ENCODE measurements around the gene DOCK1. TPM values are rescaled to one million over a fixed set of nuclear protein-coding genes. Genes with fewer than 3 reads are reported as not detected.

Gene DOCK1
- total and polyA plus RNA-seq, 2 donors (not counting 1 experiment from before 2014, with no cell fraction given) = 20.5 to 91.0 TPM

DNA sequence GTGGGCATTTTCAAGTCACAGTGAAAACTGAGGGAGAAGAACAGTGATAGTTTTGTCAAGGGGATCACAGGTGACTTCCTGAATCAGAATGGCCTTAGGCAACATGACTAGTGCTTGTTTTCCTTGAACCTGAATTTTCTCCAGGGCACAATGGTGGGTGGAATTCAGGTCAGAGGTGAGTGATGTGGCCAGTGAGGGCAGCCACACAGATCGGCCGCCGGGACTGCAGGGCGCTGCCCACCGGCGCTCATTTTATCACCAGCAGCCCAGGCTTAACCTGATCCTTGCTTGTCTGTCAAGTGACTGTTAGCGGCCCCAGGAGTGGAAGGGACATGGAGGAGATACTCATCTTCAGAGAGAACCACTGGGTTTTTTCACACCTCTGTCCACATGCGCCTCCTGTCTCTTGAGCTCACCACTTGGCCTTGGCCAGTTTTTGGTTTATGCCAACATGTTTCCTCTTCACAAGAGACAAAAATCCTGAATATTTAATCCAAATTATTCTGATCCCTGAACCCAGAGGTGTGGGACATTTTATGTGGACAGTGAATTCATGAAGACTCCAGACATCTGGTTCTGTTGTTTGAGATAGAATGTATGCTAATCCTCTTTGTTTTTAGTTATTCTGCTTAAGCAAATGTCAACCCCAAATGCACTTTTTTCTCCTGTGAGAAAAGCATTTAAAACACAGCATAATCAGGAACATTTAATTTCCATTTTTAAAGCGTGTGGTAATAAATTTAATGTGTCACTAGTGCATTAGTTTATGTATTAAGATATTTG is 108.7 kb downstream of the DOCK1 start:
- Histone ChIP-seq H4K20me1 (ENCODE audit: control insufficient read depth, extremely low read depth, insufficient read depth, low read length) (no peaks in the 10 kb centered on the region), H3K9ac (ENCODE audit: insufficient read depth, low read length) (no peak overlapping the region), H3K79me2 (ENCODE audit: control insufficient read depth, insufficient read depth, low read length) (no peaks in the 10 kb centered on the region), H3K27me3 (ENCODE audit: control insufficient read depth, insufficient read depth, low read length) (no peaks in the 10 kb centered on the region), H3K36me3 (ENCODE audit: control insufficient read depth, insufficient read depth, low read length) (peaks cover 2% of the 10 kb centered on the region), H3K4me2 (ENCODE audit: extremely low read depth, insufficient read depth, low read length) (no peak overlapping the region), H3K4me3 (replicated peaks in 1 of 4; ENCODE audit: control extremely low read depth in 1 of 4, insufficient read depth in 1 of 4, low read depth in 3 of 4, low read length in 4 of 4) (no peak overlapping the region), H3K9me3 (ENCODE audit: control insufficient read depth, insufficient read depth, low read depth, low read length) (no peaks in the 10 kb centered on the region), H3K27ac (ENCODE audit: insufficient read depth, low read length) (no peak overlapping the region), H3K4me1 (ENCODE audit: control insufficient read depth, extremely low read depth, insufficient read depth, low read length) (no peaks in the 10 kb centered on the region), H2AFZ (ENCODE audit: low read length) (no peak overlapping the region)
- TF ChIP-seq EZH2 (IDR thresholded peaks at IDR 0.05; ENCODE audit: low read length, missing control alignments) = no peak
- no peak for DNase-seq (ENCODE audit: low read depth in 2 of 2)

DNA sequence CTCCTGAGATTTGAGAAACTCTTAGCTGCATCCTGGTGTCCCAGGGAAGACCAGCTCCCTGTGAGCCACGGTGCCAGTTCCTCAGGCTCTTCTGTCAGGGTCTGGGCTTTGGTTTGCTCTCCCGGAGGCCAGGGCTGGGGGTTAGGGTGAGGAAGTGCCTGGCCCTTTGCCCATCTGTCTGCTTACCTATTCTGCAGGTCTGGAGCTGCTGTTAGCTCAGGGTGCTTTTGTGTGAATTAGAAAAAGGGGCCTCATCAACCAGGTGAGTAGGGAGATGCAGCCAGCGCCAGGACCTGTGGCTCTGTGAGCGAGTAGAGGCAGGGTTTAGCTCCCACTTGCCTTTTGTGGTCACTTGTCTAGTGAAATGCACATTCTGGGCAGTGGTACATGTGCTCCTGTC is 109.4 kb downstream of the DOCK1 start:
- Histone ChIP-seq H3K4me1 (ENCODE audit: control insufficient read depth, extremely low read depth, insufficient read depth, low read length) (no peaks in the 10 kb centered on the region), H3K36me3 (ENCODE audit: control insufficient read depth, insufficient read depth, low read length) (peaks cover 2% of the 10 kb centered on the region), H3K9me3 (ENCODE audit: control insufficient read depth, insufficient read depth, low read depth, low read length) (no peaks in the 10 kb centered on the region), H4K20me1 (ENCODE audit: control insufficient read depth, extremely low read depth, insufficient read depth, low read length) (no peaks in the 10 kb centered on the region), H3K27me3 (ENCODE audit: control insufficient read depth, insufficient read depth, low read length) (no peaks in the 10 kb centered on the region), H3K79me2 (ENCODE audit: control insufficient read depth, insufficient read depth, low read length) (no peaks in the 10 kb centered on the region), H3K9ac (ENCODE audit: insufficient read depth, low read length) (no peak overlapping the region), H2AFZ (ENCODE audit: low read length) (no peak overlapping the region), H3K27ac (ENCODE audit: insufficient read depth, low read length) (no peak overlapping the region), H3K4me2 (ENCODE audit: extremely low read depth, insufficient read depth, low read length) (no peak overlapping the region), H3K4me3 (replicated peaks in 1 of 4; ENCODE audit: control extremely low read depth in 1 of 4, insufficient read depth in 1 of 4, low read depth in 3 of 4, low read length in 4 of 4) (no peak overlapping the region)
- no peak for TF ChIP-seq EZH2 (IDR thresholded peaks at IDR 0.05; ENCODE audit: low read length, missing control alignments)
- TF ChIP-seq, protein P1, sequence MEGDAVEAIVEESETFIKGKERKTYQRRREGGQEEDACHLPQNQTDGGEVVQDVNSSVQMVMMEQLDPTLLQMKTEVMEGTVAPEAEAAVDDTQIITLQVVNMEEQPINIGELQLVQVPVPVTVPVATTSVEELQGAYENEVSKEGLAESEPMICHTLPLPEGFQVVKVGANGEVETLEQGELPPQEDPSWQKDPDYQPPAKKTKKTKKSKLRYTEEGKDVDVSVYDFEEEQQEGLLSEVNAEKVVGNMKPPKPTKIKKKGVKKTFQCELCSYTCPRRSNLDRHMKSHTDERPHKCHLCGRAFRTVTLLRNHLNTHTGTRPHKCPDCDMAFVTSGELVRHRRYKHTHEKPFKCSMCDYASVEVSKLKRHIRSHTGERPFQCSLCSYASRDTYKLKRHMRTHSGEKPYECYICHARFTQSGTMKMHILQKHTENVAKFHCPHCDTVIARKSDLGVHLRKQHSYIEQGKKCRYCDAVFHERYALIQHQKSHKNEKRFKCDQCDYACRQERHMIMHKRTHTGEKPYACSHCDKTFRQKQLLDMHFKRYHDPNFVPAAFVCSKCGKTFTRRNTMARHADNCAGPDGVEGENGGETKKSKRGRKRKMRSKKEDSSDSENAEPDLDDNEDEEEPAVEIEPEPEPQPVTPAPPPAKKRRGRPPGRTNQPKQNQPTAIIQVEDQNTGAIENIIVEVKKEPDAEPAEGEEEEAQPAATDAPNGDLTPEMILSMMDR (conservative IDR thresholded peaks at IDR 0.05 in 1 of 2, IDR thresholded peaks at IDR 0.05 in 1 of 2; ENCODE audit: low read depth in 1 of 2, low read length in 2 of 2) = no peak
- DNase-seq (ENCODE audit: low read depth in 2 of 2) = no peak

DNA sequence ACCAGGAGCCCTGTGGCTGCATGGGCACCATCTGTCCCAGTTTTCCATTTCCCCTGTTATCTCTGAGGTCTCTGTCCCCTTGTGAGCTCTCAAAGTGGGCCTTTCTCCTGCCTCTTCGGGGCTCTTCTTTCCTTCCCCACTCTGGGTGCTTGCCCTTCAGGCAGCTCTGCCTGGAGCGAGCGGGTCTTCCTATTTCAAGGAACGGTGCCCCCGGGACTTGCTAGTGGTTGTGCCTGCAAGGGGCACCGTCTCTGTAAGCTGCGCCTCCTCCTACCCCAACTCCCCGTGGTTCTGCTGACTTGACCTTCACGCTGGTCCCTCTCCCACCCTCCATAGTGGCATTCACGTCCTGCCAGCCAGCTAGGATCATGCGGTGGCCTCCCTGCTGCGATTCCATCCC is 110.1 kb downstream of the DOCK1 start:
- Histone ChIP-seq H4K20me1 (ENCODE audit: control insufficient read depth, extremely low read depth, insufficient read depth, low read length) (no peaks in the 10 kb centered on the region), H3K27me3 (ENCODE audit: control insufficient read depth, insufficient read depth, low read length) (no peaks in the 10 kb centered on the region), H3K9ac (ENCODE audit: insufficient read depth, low read length) (no peak overlapping the region), H3K27ac (ENCODE audit: insufficient read depth, low read length) (no peak overlapping the region), H3K79me2 (ENCODE audit: control insufficient read depth, insufficient read depth, low read length) (no peaks in the 10 kb centered on the region), H3K4me3 (replicated peaks in 1 of 4; ENCODE audit: control extremely low read depth in 1 of 4, insufficient read depth in 1 of 4, low read depth in 3 of 4, low read length in 4 of 4) (no peak overlapping the region), H3K4me2 (ENCODE audit: extremely low read depth, insufficient read depth, low read length) (no peak overlapping the region), H3K4me1 (ENCODE audit: control insufficient read depth, extremely low read depth, insufficient read depth, low read length) (no peaks in the 10 kb centered on the region), H3K9me3 (ENCODE audit: control insufficient read depth, insufficient read depth, low read depth, low read length) (no peaks in the 10 kb centered on the region), H3K36me3 (ENCODE audit: control insufficient read depth, insufficient read depth, low read length) (peaks cover 2% of the 10 kb centered on the region), H2AFZ (ENCODE audit: low read length) (no peak overlapping the region)
- DNase-seq (ENCODE audit: low read depth in 2 of 2) = no peak
- TF ChIP-seq, protein P1 (conservative IDR thresholded peaks at IDR 0.05 in 1 of 2, IDR thresholded peaks at IDR 0.05 in 1 of 2; ENCODE audit: low read depth in 1 of 2, low read length in 2 of 2) = no peak
- TF ChIP-seq EZH2 (IDR thresholded peaks at IDR 0.05; ENCODE audit: low read length, missing control alignments) = no peak

Data from fibroblast of lung (primary cell).